Gastroesophageal sphincter (tissue), 4 donors: ENCODE measurements around the gene AIFM1. TPM values are rescaled to one million over a fixed set of nuclear protein-coding genes. Genes with fewer than 3 reads are reported as not detected.

ENCODE experiments used
- ATAC-seq: fragments of 150-250 bp; one replicate; pipeline ENCODE4 v1.9.1; 2016; ENCODE audit warnings: mild to moderate bottlenecking, moderate library complexity
- H3K27ac ChIP-seq, 4 donors: fragments of 200-600 bp; sonication (generic) in 3 of 4; 1 replicate in 3 of 4; 2 replicates in 1 of 4; pipeline ENCODE4 v1.5.1; 2016 to 2019
- H3K27me3 ChIP-seq: fragments of 200-600 bp; sonication (generic); one replicate; pipeline ENCODE4 v1.5.1; 2019
- H3K36me3 ChIP-seq, 2 donors: fragments of 200-600 bp; sonication (generic); one replicate each; pipeline ENCODE4 v1.5.1; 2019; ENCODE audit warnings: control low read depth in 1 of 2
- H3K4me1 ChIP-seq, 3 donors: fragments of 200-600 bp; sonication (generic); 1 replicate in 2 of 3; 2 replicates in 1 of 3; pipeline ENCODE4 v1.5.1; 2016 to 2019; ENCODE audit warnings: control low read depth in 2 of 3
- H3K4me3 ChIP-seq, 2 donors: fragments of 200-600 bp; sonication (generic); one replicate each; pipeline ENCODE4 v1.5.1; 2019; ENCODE audit warnings: mild to moderate bottlenecking in 1 of 2, moderate library complexity in 1 of 2
- H3K9me3 ChIP-seq, 3 donors: fragments of 200-600 bp; sonication (generic); one replicate each; pipeline ENCODE4 v1.5.1; 2017 to 2019; ENCODE audit warnings: control low read depth in 2 of 3
- EP300 ChIP-seq: sonication (generic); formaldehyde crosslinking; IDR thresholded peaks from one replicate; pipeline ENCODE4 v1.6.1; 2017; ENCODE audit warnings: antibody characterized with exemption, mild to moderate bottlenecking
- POLR2A ChIP-seq, 2 donors: fragments of 450-650 bp; IDR thresholded peaks; one replicate each; pipeline ENCODE4 v1.6.1; 2017; ENCODE audit warnings: antibody characterized with exemption in 2 of 2, mild to moderate bottlenecking in 2 of 2, moderate library complexity in 1 of 2
- POLR2AphosphoS5 ChIP-seq: sonication (generic); formaldehyde crosslinking; IDR thresholded peaks from one replicate; pipeline ENCODE4 v1.6.1; 2017; ENCODE audit warnings: antibody characterized with exemption
- WGBS, 2 donors: methylation state at CpG; one replicate each; pipeline ENCODE4 v1.1.5; 2018; ENCODE audit warnings: low coverage in 1 of 2; 5-methylcytosine and 5-hydroxymethylcytosine counted together
- total RNA-seq, 4 donors: library from RNA; depleted of rRNA; stranded (reverse); fragments of >200 nt; gene quantifications; one replicate each; pipeline ENCODE4 v1.1.0, GENCODE V29; 2016
- TF ChIP-seq, protein P1 (sequence below), 4 experiments: fragments of 200-600 bp in 2 of 4; fragments of 450-650 bp in 2 of 4; sonication (generic) in 1 of 4; IDR thresholded peaks; one replicate each; pipeline ENCODE4 v1.5.1; 2017 to 2019; ENCODE audit warnings: antibody characterized with exemption in 4 of 4, mild to moderate bottlenecking in 2 of 4, moderate library complexity in 2 of 4

AIFM1 gene
- total RNA-seq, 4 donors from 2014 or later, result 14.0 to 25.5 (median 16.9) TPM

- Histone ChIP-seq H3K27me3 (no peaks in the 10 kb centered on the region), H3K36me3 (no peaks in the 10 kb centered on the region), H3K4me1 (peaks cover 0 to 28% (median 0%) of the 10 kb centered on the region in 3 donors), H3K9me3 (no peaks in the 10 kb centered on the region), H3K4me3 (peak overlapping the region; percentile 72 to 95), H3K27ac (peak overlapping the region in 3 of 4 donors; percentile 81 to 84 (median 83))
- WGBS, 2 donors, result 60% methylated on average over 1 of the region's 9 CpGs; no CpG with 5 or more reads in 1 of the 2 donors
- TF ChIP-seq POLR2A (IDR thresholded peaks at IDR 0.05) (no peak), EP300 (no peak), POLR2AphosphoS5 (no peak)
- TF ChIP-seq, protein P1, sequence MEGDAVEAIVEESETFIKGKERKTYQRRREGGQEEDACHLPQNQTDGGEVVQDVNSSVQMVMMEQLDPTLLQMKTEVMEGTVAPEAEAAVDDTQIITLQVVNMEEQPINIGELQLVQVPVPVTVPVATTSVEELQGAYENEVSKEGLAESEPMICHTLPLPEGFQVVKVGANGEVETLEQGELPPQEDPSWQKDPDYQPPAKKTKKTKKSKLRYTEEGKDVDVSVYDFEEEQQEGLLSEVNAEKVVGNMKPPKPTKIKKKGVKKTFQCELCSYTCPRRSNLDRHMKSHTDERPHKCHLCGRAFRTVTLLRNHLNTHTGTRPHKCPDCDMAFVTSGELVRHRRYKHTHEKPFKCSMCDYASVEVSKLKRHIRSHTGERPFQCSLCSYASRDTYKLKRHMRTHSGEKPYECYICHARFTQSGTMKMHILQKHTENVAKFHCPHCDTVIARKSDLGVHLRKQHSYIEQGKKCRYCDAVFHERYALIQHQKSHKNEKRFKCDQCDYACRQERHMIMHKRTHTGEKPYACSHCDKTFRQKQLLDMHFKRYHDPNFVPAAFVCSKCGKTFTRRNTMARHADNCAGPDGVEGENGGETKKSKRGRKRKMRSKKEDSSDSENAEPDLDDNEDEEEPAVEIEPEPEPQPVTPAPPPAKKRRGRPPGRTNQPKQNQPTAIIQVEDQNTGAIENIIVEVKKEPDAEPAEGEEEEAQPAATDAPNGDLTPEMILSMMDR (IDR thresholded peaks at IDR 0.05), result no peak
- peak; percentile 25 for ATAC-seq
Measured at GRCh38 chrX:130108647-130109428, 56.8 kb downstream of the AIFM1 start.

DNA sequence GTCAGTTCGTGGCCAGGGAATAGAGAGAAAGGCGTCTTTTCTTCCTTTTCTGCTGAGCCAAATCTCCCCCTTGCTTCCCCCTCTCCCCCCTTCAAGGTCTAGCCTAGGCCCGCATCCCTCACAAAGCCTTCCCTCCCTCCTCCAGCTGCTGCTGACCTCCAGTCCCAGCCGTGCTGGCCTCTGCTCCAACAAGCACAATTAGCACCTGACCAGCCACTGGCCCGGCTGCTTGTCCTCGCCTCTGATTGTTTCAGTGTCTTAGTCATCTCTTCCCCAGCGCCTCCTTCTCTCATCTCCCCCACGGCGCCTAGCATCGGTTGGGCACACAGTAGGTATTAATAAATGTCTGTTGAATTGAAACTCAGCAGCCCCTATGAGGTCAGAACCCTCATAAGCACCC lies 59.6 kb downstream of the AIFM1 start:
- Histone ChIP-seq H3K9me3 (no peaks in the 10 kb centered on the region), H3K27ac (peak overlapping the region in 2 of 4 donors; percentile 17 to 40), H3K27me3 (no peaks in the 10 kb centered on the region), H3K4me3 (no peak overlapping the region), H3K4me1 (peaks cover 0 to 28% (median 0%) of the 10 kb centered on the region in 3 donors), H3K36me3 (no peaks in the 10 kb centered on the region)
- 55% methylated on average over 7 of the region's 10 CpGs; no CpG with 5 or more reads in 1 of the 2 donors for WGBS, 2 donors
- ATAC-seq, result no peak
- no peak for TF ChIP-seq POLR2A (IDR thresholded peaks at IDR 0.05)
- TF ChIP-seq POLR2AphosphoS5, result no peak
- TF ChIP-seq EP300, result no peak
- TF ChIP-seq, protein P1 (IDR thresholded peaks at IDR 0.05), result no peak

- Histone ChIP-seq H3K9me3 (no peaks in the 10 kb centered on the region), H3K27me3 (no peaks in the 10 kb centered on the region), H3K4me1 (peaks cover 0 to 28% (median 0%) of the 10 kb centered on the region in 3 donors), H3K27ac (peak overlapping the region in 2 of 4 donors; percentile 17 to 40), H3K36me3 (no peaks in the 10 kb centered on the region), H3K4me3 (no peak overlapping the region)
- 63 to 90% methylated on average over 2 of the region's 3 CpGs for WGBS, 2 donors
- no peak for ATAC-seq
- TF ChIP-seq, protein P1 (IDR thresholded peaks at IDR 0.05), result no peak
- TF ChIP-seq POLR2AphosphoS5 (no peak), EP300 (no peak), POLR2A (IDR thresholded peaks at IDR 0.05) (no peak)
Measured at GRCh38 chrX:130105244-130105643, 60.4 kb downstream of the AIFM1 start.

DNA sequence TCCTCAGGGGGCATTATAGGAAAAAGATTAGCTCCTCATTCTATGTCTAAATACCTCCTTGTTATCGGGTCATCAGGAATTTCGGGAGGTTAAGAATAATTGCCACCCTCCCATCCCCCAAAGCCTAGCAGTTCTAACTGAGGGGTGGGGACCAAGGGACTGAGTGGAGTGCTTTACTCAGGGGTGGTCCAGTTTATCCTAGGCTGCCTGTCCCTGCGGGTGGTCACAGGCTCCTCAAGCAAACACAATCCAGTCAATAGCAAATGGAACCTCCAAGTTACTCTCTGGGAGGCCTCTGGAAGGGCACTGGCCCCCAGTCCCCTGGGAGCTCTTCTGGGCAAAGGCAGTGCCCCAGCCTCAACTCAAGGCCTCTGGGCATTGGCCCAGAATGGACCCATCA lies 62.0 kb downstream of the AIFM1 start:
- ATAC-seq, result no peak
- Histone ChIP-seq H3K4me1 (peaks cover 0 to 32% (median 0%) of the 10 kb centered on the region in 3 donors), H3K36me3 (no peaks in the 10 kb centered on the region), H3K9me3 (no peaks in the 10 kb centered on the region), H3K4me3 (no peak overlapping the region), H3K27me3 (no peaks in the 10 kb centered on the region), H3K27ac (peak overlapping the region in 1 of 4 donors; percentile 15)
- TF ChIP-seq EP300 (no peak), POLR2A (IDR thresholded peaks at IDR 0.05) (no peak), POLR2AphosphoS5 (no peak)
- TF ChIP-seq, protein P1 (IDR thresholded peaks at IDR 0.05), result no peak
- WGBS, 2 donors, result 75 to 79% methylated on average over 2 of the region's 3 CpGs

- peaks cover 0 to 27% (median 4%) of the 10 kb centered on the region in 3 donors for H3K4me1 ChIP-seq
- no peaks in the 10 kb centered on the region for H3K9me3 ChIP-seq
- H3K27me3 ChIP-seq, result no peaks in the 10 kb centered on the region
- no peak for TF ChIP-seq EP300
- TF ChIP-seq POLR2AphosphoS5, result peak; percentile 7
- TF ChIP-seq, protein P1 (IDR thresholded peaks at IDR 0.05), result no peak
- TF ChIP-seq POLR2A (IDR thresholded peaks at IDR 0.05), result no peak
- WGBS, 2 donors, result 0 to 52% methylated on average over 1 to 3 of the region's 5 CpGs
- no peaks in the 10 kb centered on the region for H3K36me3 ChIP-seq
- peak overlapping the region in 2 of 4 donors; percentile 12 to 33 for H3K27ac ChIP-seq
- H3K4me3 ChIP-seq, result no peak overlapping the region
- peak; percentile 87 for ATAC-seq
Measured at GRCh38 chrX:130100180-130100579, 65.5 kb downstream of the AIFM1 start.
